ENCODE results near the gene MSL1.

MSL1 gene, protein sequence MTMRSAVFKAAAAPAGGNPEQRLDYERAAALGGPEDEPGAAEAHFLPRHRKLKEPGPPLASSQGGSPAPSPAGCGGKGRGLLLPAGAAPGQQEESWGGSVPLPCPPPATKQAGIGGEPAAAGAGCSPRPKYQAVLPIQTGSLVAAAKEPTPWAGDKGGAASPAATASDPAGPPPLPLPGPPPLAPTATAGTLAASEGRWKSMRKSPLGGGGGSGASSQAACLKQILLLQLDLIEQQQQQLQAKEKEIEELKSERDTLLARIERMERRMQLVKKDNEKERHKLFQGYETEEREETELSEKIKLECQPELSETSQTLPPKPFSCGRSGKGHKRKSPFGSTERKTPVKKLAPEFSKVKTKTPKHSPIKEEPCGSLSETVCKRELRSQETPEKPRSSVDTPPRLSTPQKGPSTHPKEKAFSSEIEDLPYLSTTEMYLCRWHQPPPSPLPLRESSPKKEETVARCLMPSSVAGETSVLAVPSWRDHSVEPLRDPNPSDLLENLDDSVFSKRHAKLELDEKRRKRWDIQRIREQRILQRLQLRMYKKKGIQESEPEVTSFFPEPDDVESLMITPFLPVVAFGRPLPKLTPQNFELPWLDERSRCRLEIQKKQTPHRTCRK

DNA sequence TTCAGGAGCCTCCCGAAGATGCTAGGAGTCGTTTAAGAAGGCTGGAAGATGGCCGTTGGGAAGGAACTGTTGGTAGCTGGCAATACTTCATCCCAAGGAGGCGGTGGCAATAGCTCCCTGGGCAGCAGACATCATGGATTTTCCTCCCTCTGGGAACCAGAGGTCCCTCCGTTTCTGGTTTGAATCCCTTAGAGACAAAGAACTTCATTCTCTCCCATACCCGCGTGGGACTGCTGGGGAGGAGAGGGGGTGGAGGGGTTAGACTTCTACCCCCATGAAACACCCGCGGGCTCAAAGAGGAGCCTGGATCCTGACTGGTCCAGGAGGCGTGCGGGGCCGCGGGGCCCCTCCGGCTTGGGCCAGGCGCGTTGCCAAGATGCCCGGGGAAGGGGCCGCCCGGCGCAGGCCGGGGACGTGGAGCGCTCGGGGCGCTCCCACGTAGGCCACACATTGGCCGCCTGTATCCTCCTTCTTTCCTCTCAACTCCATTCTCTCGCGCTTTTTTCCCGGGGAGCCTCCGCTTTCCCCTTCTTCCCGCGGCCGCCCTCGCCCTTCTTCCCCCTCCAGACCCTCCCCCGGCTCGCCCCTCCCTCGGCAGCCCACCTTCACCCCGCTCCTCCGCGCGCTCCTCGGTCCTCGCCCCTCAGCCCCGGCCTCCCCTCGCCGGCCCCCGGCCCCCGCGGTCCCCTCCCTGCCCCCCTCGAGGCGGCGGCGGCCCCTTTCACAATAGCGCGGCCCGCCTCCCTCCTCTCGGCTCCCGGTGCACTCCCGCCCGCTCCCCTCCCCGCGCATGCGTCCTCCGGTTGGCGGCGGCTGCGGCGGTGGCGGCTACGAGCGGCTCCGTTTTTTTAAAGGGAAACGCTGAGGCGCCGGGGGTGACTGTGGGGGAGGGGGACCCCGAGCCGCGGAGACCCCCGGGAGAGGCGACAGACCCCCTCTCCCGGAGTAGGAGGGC lies at the start of gene MSL1:
Gene MSL1, plus strand, starts transcription at position 791 of the 955 bp plus-strand sequence. CDS start 642 bp downstream, outside the sequence.
- DNase-seq (ENCODE audit: low read depth, low spot score), result peak; percentile 93

DNA sequence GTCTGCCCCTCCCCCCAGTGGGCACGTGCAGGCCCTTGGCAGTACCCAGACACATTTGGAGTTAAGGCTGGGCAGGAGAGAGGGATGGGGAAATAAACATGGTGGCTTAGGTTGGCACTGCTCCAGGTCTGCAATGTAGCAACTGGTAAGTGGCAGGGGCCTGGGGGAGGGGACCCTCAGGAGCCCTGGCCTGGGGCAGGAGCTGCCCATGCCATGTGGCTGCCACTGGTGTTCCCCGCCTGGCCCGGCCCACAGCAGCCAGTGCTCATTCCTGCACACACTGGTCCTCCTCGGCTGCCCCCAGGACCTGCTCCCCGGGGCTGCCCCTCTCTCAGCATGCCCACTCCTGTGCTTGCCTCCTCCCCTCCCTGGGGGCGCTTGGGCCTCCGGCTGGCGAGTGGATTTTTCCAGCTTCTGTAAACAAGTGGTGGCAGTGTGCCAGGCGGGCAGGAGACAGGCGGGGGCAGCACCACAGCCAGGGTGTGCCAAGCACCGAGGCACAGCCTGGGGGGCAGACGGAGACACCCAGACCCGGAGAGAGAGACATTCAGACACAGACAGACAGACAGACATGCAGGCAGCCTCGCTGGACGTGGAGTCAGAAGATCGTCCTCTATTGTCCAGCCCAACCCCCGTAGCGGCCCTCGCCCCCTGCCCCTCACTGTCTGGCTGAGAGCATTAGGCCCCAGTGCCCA lies 49.6 kb upstream of the MSL1 start:
- peak; percentile 76 for DNase-seq (ENCODE audit: low read depth, low spot score)

DNA sequence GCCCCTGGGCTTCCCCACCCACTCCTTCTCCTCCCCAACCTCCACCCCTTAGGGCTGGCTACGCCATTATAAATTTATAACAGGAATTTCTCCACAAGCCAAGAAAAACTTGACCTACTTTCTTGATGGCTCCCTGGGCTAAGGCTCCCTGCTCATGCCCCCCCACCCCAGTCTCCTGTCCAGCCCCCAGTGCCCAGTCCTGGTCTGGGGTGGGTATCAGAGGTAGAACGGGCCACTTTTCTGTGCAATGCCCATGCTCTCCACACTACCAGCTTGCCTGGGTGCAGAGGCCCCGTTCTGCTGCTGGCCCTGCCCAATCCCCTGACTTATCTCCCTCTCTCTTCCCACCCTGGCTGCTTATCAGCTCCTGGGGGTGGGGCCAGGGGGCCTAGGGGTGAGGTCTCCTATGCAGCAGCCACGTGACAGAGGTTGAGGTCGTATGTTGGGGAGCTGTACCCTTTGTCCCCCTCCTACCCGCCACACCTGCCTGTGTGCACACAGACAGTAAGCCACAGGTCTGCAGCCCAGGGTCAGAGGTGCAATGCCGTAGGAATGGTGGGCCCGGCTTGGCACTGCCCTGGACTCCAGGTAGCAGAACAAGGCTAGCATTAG lies 48.9 kb upstream of the MSL1 start:
- DNase-seq (ENCODE audit: low read depth, low spot score), result peak; percentile 34

DNA sequence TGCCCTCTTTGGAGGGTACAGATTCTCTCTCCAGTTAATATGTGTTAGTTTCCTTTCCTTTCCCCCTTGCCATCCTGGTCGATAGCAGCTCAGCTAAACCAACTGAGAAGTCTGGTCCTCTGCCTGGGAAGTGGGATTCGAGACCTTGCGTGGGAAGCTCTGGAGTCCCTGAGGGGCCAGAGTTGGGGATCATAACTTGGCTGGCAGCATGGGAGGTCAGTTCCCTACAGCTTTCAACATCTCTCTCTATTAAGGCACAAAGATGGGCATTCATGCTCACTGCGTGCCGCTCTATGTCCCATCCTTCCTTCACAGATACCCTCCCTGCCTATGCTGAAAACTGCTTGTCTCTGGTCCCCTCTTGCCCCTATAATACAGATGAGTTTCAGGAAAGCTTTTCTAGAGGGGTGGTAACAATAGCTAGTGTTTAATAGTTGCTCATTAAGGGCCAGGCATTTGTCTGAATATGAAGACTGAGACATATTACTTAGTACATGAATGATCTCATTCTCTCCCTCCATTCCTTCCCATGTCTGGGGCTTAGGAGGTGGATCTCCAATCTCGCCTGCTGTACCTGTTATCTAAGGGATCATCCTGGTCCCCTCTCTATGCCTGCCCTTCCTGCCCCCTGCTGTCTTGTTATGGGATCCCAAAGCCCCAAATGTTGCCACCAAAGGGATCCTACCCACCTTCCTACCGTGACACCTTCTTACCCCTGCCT lies 48.2 kb upstream of the MSL1 start:
- no peak for DNase-seq (ENCODE audit: low read depth, low spot score)

DNA sequence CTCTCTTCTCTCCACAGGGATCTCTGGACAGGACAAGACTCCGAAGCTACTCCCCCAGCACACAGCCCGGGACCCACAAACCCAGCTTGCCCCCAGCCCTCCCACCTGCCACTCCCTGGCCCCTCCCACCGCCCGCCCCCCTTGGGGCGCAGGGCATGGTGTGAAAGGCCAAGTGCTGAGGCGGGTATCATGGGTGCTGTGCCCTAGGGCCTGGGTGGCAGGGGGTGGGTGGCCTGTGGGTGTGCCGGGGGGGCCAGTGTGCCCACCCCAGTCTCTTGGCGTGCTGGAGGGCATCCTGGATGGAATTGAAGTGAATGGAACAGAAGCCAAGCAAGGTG lies 47.6 kb upstream of the MSL1 start:
- DNase-seq (ENCODE audit: low read depth, low spot score), result no peak

DNA sequence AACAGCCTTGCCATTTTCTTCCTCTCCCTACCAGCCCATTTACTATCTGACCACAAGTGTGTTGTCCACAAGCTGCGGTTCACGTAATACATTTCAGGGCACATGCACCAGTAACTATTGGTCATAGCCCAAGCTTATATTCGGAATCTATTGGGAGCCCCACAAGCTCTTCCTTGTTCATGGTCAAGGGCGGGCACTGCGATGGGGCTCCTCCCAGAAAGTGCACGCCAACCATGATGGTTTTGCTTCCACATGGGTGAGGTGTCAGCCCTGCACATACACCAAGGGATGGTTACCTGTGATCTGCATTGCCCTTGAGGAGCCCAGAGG lies 46.9 kb upstream of the MSL1 start:
- DNase-seq (ENCODE audit: low read depth, low spot score), result no peak

DNA sequence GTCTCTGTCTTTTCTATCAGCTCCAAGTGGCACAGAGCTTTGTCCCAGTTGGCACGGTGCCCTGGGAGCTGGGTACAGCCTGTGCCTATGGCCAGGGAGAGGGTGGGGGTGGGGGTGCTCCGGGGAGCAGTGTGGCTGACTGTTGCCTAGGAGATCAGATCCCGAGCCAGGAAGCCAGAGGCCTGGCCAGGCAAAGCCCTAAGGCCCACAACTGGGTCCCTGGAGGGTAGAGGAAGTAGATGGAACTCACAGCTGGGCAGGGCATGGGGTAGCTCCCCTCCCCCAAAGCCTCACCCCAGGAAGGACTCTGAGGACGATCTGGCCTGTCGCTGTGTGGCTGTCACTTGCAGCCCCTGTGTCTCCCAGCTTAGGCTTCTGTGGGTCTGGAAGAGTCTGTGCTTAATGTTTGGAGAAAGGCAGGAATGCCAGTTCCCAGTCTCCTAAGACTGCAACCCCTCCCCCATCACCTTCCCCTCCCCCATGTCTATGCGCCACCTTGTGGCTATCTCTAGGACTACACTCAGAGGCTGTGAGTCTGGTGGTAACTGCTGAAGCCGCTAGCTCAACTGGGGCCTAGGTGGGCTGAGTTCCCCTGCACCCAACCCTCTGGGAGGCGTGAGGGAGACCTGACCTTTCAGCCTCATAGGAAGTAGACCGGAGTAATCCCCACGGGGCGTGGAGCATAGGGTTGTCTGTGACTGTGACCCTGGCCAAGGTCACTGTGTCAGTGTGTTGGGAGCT lies 46.4 kb upstream of the MSL1 start:
- peak; percentile 77 for DNase-seq (ENCODE audit: low read depth, low spot score)

DNA sequence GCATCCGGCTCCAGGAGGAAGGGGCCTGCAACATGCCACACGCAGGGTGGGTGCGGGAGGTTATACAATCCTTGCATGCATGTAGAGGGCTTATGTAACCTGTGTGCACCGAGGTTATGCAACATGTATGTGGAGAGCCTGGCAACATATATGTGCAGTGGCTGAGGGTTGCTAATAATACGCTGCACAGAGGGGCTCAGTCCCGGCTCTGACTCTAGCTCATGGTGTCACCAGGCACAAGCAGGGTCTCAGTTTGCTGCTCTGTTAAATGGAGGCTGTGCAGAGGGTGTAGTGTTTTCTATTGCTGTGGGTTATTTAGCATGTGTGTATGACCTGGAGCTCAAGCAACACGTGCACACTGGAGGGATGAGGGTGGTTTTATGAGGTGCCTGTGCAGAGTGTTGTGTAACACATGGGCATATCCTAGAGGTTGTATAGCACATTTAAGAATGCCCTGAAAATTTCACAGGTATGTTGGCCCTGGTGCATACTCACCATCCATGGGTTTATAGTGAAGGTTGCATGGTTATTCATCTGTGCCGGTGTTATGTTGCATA lies 45.8 kb upstream of the MSL1 start:
- DNase-seq (ENCODE audit: low read depth, low spot score), result no peak

DNA sequence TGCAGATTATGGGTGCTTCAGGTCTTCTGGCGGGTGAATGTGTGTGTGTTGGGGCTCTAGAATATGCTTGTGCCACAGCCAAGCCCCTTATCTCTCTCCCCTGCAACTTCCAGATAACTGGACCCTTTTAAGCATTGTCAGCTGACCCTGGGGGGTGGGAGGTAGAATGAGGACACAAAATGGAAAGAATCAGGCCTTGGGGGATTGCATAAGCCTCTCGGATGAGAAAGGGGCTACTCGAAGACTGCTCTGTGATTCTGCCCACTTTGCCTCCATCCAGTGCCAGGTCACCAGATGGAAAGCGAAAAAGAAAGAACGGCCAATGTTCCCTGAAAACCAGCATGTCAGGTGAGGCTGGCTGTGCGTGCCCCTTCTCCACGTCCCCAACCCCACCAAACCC lies 45.2 kb upstream of the MSL1 start:
- DNase-seq (ENCODE audit: low read depth, low spot score), result no peak

DNA sequence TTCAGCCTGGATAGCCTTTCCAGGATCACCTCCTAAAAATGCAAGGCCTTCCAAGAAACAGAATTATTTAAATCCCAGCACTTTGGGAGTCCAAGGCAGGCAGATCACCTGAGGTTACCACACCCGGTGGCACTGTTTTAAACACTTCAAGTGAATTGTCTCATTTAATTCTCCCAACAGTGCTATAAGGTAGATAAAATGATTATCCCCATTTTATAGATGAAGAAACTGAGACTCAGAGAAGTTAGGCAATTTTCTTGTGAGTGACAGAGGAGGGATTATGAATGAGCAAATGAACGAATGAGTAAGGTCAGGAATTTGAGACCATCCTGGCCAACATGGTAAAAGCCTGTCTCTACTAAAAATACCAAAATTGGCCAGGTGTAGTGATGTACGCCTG lies 42.2 kb upstream of the MSL1 start:
- DNase-seq (ENCODE audit: low read depth, low spot score), result no peak

DNA sequence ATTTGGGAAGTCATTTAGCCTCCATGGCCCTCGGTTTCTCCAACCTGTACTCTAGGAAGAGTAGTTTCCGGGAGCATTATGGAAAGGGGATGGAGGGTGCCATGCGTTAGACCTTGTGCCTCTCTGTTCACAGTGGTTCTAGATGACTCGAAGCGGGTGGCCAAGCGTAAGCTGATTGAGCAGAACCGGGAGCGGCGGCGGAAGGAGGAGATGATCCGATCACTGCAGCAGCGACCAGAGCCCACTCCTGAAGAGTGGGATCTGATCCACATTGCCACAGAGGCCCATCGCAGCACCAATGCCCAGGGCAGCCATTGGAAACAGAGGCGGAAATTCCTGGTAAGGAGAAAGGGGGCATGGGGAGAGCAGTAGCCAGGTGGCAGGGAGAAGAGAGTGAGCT lies 37.3 kb upstream of the MSL1 start:
- no peak for DNase-seq (ENCODE audit: low read depth, low spot score)

DNA sequence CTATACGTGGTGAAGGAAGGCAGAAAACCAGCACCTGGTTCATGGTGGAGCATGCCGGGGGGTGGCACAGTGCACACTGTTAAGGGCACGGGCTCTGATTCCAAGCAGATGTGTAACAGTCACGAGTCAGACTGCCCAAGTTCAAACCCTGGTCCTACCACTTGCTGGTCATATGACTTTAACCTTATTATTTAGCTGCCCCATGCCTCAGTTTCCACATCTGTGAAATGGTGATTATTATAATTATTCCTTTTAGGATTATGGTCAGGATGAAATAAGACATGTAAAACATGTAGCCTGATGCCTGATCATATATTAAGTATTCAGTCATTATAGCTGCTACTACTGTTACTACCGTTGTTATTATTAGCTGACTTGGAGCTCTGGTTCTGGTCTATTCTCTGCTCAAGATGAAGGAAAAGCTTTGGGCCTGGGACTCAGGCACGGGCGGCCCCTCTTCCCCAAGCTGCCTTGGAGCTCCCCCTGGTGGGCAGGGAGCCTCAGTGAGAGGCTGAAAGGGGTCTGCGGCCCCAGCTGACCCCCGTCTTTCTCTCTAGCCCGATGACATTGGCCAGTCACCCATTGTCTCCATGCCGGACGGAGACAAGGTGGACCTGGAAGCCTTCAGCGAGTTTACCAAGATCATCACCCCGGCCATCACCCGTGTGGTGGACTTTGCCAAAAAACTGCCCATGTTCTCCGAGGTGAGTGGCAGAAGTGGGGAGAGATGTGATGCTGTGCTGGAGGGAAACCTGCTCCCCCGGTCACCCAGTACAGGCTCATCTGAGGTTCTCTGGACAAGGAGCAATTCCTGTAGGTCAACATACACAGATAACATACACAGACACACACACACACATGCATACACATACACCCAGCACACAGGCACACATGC lies 35.4 kb upstream of the MSL1 start:
- peak; percentile 67 for DNase-seq (ENCODE audit: low read depth, low spot score)

DNA sequence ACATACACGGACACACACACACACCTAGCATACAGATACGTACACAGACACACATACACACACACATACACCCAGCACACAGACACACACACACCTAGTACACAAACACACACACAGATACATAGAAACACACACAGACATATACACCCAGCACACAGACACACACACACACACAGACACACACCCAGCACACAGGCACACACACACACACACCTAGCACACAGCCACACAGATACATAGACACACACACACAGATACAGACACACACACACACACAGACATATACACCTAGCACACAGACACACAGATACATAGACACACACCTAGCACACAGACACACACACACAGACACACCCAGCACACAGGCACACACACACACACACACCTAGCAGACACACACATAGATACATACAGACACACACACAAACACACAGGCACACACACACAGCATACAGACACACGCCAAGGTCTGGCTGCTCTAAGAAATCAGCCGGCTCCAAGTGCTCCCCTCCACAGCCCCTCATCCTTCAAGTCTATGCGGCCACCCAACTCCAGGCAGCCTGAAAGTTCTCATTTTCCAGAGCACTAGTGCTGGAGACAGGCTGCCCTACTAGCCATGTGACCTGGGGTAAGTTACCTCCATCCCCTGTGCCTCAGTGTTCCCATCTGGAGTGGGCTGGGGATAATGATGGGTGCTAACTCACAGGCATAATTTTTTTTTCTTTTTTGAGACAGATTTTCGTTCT lies 34.5 kb upstream of the MSL1 start:
- DNase-seq (ENCODE audit: low read depth, low spot score), result no peak

DNA sequence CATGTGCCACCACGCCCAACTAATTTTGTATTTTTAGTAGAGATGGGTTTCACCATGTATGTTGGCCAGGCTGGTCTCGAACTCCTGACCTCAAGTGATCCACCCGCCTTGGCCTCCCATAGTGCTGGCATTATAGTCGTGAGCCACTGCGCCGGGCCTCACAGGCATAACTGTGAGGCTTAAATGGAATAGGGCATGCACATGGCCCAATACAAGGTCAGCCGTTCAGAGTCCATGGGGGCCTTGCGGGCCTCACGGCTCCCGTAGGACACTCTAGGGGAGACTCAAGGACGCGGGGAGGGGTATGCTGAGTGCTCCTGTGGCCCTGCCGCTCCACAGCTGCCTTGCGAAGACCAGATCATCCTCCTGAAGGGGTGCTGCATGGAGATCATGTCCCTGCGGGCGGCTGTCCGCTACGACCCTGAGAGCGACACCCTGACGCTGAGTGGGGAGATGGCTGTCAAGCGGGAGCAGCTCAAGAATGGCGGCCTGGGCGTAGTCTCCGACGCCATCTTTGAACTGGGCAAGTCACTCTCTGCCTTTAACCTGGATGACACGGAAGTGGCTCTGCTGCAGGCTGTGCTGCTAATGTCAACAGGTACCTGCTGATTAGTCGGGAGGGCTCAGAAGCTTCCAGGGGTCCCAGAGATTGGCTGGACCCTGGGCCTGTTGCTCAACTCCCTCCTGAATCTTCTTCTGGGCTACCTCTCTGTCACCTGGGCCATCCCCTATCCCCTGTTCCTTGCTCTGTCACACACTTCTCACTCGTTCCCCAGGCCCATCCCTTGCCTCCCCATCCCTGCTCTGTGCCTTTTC lies 33.7 kb upstream of the MSL1 start:
- no peak for DNase-seq (ENCODE audit: low read depth, low spot score)

DNA sequence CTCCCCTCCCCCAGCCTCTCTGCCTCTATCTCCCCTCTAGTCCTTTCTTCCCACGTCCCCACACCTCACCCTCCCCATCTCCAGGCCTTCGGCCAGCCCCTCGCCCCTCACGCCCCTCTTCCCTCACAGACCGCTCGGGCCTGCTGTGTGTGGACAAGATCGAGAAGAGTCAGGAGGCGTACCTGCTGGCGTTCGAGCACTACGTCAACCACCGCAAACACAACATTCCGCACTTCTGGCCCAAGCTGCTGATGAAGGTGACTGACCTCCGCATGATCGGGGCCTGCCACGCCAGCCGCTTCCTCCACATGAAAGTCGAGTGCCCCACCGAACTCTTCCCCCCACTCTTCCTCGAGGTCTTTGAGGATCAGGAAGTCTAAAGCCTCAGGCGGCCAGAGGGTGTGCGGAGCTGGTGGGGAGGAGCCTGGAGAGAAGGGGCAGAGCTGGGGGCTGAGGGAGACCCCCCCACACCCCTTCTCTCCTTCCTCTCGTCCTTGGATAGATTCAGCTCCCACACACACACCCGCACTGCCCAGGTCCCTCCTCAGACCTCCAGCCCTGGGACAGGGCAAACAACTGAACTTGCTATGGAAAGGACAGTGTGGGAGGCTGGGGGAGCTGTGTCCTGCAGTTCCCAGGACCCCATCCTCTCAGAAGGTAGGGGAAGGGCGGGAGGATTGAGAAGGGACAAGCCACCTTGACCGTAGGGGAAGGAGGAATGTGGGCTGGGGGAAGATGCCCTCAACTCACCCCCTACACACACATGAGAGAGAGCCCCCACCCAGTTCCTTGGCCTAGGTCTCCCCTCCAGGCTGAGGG lies 32.5 kb upstream of the MSL1 start:
- DNase-seq (ENCODE audit: low read depth, low spot score), result no peak
